Neutrophil (primary cell): ENCODE data around the gene STMND1.

Experiments used
- H3K27ac ChIP-seq: fragments of 200-600 bp; sonication (generic); 2 replicates; pipeline ENCODE4 v1.5.1; 2016; ENCODE audit warnings: mild to moderate bottlenecking, moderate library complexity
- H3K27me3 ChIP-seq: fragments of 200-600 bp; sonication (generic); 2 replicates; pipeline ENCODE4 v1.6.0; 2016; ENCODE audit warnings: mild to moderate bottlenecking
- H3K36me3 ChIP-seq: fragments of 200-600 bp; sonication (generic); 2 replicates; pipeline ENCODE4 v1.5.1; 2017
- H3K4me1 ChIP-seq, 2 experiments: fragments of 200-600 bp in 1 of 2; sonication (generic) in 1 of 2; 1 replicate in 1 of 2; 2 replicates in 1 of 2; pipeline versions ENCODE4 v1.5.1 to v1.6.1; 2013 to 2016; ENCODE audit warnings: low read depth in 1 of 2, low read length in 1 of 2, mild to moderate bottlenecking in 1 of 2, moderate library complexity in 1 of 2; ENCODE audit not compliant: control insufficient read depth in 1 of 2, insufficient read depth in 1 of 2
- H3K4me3 ChIP-seq, 2 experiments: fragments of 200-600 bp in 1 of 2; sonication (generic) in 1 of 2; 1 replicate in 1 of 2; 2 replicates in 1 of 2; pipeline ENCODE4 v1.5.1; 2013 to 2016; ENCODE audit warnings: low read depth in 1 of 2, low read length in 1 of 2, mild to moderate bottlenecking in 1 of 2, moderate library complexity in 1 of 2
- H3K9me3 ChIP-seq: fragments of 200-600 bp; sonication (generic); 2 replicates; pipeline ENCODE4 v1.5.1; 2016
- CTCF ChIP-seq: fragments of 200-600 bp; sonication (generic); IDR thresholded peaks from 2 replicates; pipeline ENCODE4 v1.5.1; 2016; ENCODE audit warnings: antibody characterized with exemption

The STMND1 gene

GRCh38 chr6:17132967-17133366 is 31.1 kb downstream of the STMND1 start:
- no peak for TF ChIP-seq CTCF
- H3K27ac ChIP-seq = no peak overlapping the region
- H3K36me3 ChIP-seq = no peaks in the 10 kb centered on the region

GRCh38 chr6:17138033-17138432 is 36.2 kb downstream of the STMND1 start:
- H3K27me3 ChIP-seq = no peaks in the 10 kb centered on the region
- H3K4me1 ChIP-seq = no peaks in the 10 kb centered on the region
- H3K27ac ChIP-seq = no peak overlapping the region
- H3K9me3 ChIP-seq = no peaks in the 10 kb centered on the region
- no peak overlapping the region for H3K4me3 ChIP-seq
- no peaks in the 10 kb centered on the region for H3K36me3 ChIP-seq
- TF ChIP-seq CTCF = no peak

More at GRCh38 chr6:17132967-17133366, 31.1 kb downstream of the STMND1 start:
- no peaks in the 10 kb centered on the region for H3K27me3 ChIP-seq
- no peak overlapping the region for H3K4me3 ChIP-seq
- no peaks in the 10 kb centered on the region for H3K9me3 ChIP-seq
- no peaks in the 10 kb centered on the region for H3K4me1 ChIP-seq

DNA sequence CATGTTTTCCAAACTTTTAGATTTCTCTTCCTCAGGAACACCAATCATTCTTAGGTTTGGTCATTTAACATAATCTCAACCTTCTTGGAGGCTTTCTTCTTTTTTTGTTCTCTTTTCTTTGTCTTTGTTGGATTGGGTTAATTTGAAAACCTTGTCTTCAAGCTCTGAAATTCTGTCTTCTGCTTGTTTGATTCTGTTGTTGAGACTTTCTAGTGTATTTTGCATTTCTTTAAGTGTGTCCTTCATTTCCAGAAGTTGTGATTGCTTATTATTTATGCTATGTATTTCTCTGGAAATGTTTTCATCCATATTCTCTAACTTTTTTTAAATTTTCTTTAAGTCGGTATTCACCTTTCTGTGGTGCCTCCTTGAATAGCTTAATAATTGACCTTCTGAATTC is 42.2 kb downstream of the STMND1 start:
- H3K4me1 ChIP-seq = no peaks in the 10 kb centered on the region
- no peak overlapping the region for H3K4me3 ChIP-seq
- no peak overlapping the region for H3K27ac ChIP-seq
- no peaks in the 10 kb centered on the region for H3K27me3 ChIP-seq
- TF ChIP-seq CTCF = no peak
- H3K36me3 ChIP-seq = no peaks in the 10 kb centered on the region
- no peaks in the 10 kb centered on the region for H3K9me3 ChIP-seq

DNA sequence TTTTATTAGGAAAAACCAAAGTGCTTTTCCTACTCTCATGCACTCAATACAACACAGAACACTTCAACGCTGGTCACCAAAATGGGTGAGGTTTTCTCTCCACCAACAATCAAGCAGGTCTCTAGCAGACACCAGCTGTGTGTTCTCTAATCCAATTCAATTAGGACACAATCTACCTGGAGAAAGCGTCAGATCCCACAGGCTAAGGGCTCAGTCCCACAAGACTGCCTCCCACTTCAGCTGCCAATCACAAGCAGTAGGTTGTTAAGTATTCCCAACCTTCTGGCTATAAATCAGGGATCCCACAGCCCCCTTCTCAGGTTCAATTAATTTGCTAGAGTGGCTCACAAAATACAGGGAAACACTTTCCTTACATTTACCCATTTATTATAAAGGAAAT is 47.7 kb downstream of the STMND1 start:
- Histone ChIP-seq H3K27me3 (peaks cover 6% of the 10 kb centered on the region), H3K4me3 (no peak overlapping the region), H3K36me3 (no peaks in the 10 kb centered on the region), H3K4me1 (no peaks in the 10 kb centered on the region), H3K27ac (no peak overlapping the region), H3K9me3 (no peaks in the 10 kb centered on the region)
- TF ChIP-seq CTCF = no peak

DNA sequence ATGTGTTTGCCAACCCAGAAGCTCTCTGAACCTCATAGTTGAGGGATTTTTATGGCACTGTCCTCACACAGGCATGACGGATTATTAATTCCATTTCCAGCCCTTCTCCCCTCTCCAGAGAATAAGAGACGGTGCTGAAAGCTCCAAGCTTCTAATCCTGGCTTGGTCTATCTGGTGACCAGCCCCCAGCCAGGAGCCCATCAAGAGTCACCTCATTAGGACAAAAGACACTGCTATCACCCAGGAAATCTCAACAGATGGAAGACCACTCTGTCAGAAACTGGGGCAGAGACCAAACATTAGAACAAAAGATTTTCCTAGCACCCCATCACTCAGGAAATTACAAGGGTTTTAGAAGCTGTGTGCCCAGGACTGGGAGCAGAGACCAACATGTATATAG is 48.2 kb downstream of the STMND1 start:
- no peak overlapping the region for H3K27ac ChIP-seq
- peaks cover 6% of the 10 kb centered on the region for H3K27me3 ChIP-seq
- H3K9me3 ChIP-seq = no peaks in the 10 kb centered on the region
- TF ChIP-seq CTCF = no peak
- no peak overlapping the region for H3K4me3 ChIP-seq
- H3K4me1 ChIP-seq = no peaks in the 10 kb centered on the region
- H3K36me3 ChIP-seq = no peaks in the 10 kb centered on the region

GRCh38 chr6:17151888-17152287 is 50.0 kb downstream of the STMND1 start:
- Histone ChIP-seq H3K4me1 (no peaks in the 10 kb centered on the region), H3K36me3 (no peaks in the 10 kb centered on the region), H3K9me3 (no peaks in the 10 kb centered on the region), H3K4me3 (no peak overlapping the region), H3K27me3 (peaks cover 6% of the 10 kb centered on the region), H3K27ac (no peak overlapping the region)
- no peak for TF ChIP-seq CTCF
